ENCODE results near the gene HES5.

HES5 gene

DNA sequence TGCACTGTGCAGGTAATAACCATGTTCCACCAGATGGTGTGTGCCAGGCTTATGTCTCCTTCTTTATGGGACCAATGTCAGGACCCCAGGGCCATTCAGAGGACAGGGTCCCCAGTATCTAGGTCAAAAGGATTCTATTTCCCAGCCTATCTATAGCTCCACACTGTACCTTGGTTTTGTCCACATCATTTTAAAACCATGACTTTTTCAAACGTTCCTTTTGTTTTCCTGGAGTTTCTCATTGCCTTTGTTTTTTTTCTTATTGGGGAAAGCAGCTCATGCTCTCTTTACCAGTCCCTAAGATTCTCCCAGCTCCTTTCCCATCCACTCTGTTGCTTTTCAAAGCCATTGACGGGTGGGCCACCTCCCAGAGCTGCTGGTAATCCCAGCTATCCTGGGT is 41.4 kb downstream of the HES5 start:
- H2AFZ ChIP-seq (ENCODE audit: low read depth, low read length) = no peak overlapping the region
- peaks cover 0 to 96% of the 10 kb centered on the region in 2 experiments for H3K36me3 ChIP-seq (ENCODE audit: control insufficient read depth in 1 of 2, insufficient read depth in 2 of 2, low read depth in 1 of 2, low read length in 2 of 2)
- peaks cover 0 to 30% of the 10 kb centered on the region in 2 experiments for H3K27me3 ChIP-seq (ENCODE audit: control insufficient read depth in 1 of 2, insufficient read depth in 1 of 2, low read length in 2 of 2)
- H3K4ac ChIP-seq (ENCODE audit: low read depth in 1 of 2, low read length in 2 of 2) = no peak overlapping the region
- 74% methylated on average over 2 of the region's 2 CpGs for WGBS
- DNase-seq = no peak
- peaks cover 9% of the 10 kb centered on the region for H3K79me1 ChIP-seq (replicated peaks; ENCODE audit: low read length, poor library complexity, severe bottlenecking)
- H3K9me3 ChIP-seq (ENCODE audit: control insufficient read depth, low read length) = peaks cover 17% of the 10 kb centered on the region
- H3K4me3 ChIP-seq (ENCODE audit: insufficient read depth in 1 of 2, low read depth in 1 of 2, low read length in 2 of 2) = no peak overlapping the region
- no peak overlapping the region for H3K9ac ChIP-seq (ENCODE audit: low read length)
- H3K23ac ChIP-seq (ENCODE audit: low read length in 2 of 2) = no peak overlapping the region
- H3K14ac ChIP-seq (ENCODE audit: low read length in 2 of 2) = no peak overlapping the region
- no peak overlapping the region for H3K27ac ChIP-seq (ENCODE audit: low read length, poor library complexity, severe bottlenecking)
- no peak overlapping the region for H4K91ac ChIP-seq (ENCODE audit: low read length)
- no peak overlapping the region for H2BK15ac ChIP-seq (ENCODE audit: low read depth, poor library complexity, severe bottlenecking)
- H3K4me1 ChIP-seq (ENCODE audit: control insufficient read depth, insufficient read depth, low read depth, low read length) = peaks cover 5% of the 10 kb centered on the region
- H4K8ac ChIP-seq (ENCODE audit: low read length) = no peak overlapping the region
- H2AK5ac ChIP-seq (ENCODE audit: low read length, severe bottlenecking) = no peak overlapping the region
- H3K4me2 ChIP-seq (ENCODE audit: low read length, poor library complexity, severe bottlenecking) = no peak overlapping the region
- no peak overlapping the region for H2BK12ac ChIP-seq (ENCODE audit: low read length in 2 of 2)
- no peak overlapping the region for H2BK5ac ChIP-seq (ENCODE audit: low read depth, low read length, poor library complexity, severe bottlenecking)
- H2BK120ac ChIP-seq (ENCODE audit: low read depth, low read length) = no peak overlapping the region
- no peak overlapping the region for H3K18ac ChIP-seq (ENCODE audit: low read depth in 1 of 2, low read length in 2 of 2)

DNA sequence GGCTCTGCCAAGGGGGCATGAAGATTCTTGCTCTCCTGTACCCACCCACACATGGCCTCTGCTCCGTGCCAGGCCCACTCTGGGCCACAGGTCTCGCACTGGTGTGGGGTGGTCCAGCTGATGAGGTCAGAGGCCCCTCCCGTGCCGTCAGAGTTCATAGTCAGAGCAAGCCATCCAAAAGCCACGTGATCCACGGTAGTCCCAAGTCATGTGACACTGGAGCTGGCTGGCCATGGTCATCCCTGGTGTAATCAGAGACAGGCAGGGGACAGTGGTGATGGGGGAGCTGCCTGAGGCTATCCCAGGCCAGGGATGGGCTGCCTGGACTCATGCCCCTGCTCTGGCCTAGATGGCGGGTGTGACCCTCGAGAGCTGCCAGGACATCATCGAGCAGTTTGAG is 43.5 kb downstream of the HES5 start:
- no peak overlapping the region for H2AK5ac ChIP-seq (ENCODE audit: low read length, severe bottlenecking)

DNA sequence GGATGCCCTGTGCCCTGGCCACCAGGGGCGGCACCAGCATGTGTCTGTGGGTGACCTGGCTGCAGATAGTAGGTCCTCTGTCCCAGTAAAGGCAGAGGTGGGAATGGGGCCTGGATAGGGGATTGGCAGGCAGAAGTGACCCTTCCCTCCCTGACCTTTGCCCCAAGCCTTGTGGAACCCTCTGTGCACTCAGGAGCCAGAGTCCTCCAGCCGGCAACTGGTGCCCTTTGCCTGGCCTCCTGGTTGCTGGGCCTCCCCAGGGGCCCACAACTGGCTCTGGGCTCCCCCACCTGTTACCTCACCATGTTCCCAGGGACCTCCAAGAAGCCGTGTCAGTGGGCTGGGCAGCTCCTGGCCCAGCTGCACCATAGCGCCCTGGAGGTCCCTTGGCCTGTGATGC is 44.0 kb downstream of the HES5 start:
- peaks cover 14% of the 10 kb centered on the region for H3K4me1 ChIP-seq (ENCODE audit: control insufficient read depth, insufficient read depth, low read depth, low read length)
- H2BK15ac ChIP-seq (ENCODE audit: low read depth, poor library complexity, severe bottlenecking) = no peak overlapping the region
- no peak overlapping the region for H3K27ac ChIP-seq (ENCODE audit: low read length, poor library complexity, severe bottlenecking)
- no peak overlapping the region for H2BK12ac ChIP-seq (ENCODE audit: low read length in 2 of 2)
- peaks cover 0 to 6% of the 10 kb centered on the region in 2 experiments for H3K27me3 ChIP-seq (ENCODE audit: control insufficient read depth in 1 of 2, insufficient read depth in 1 of 2, low read length in 2 of 2)
- no peak overlapping the region for H2BK5ac ChIP-seq (ENCODE audit: low read depth, low read length, poor library complexity, severe bottlenecking)
- no peak overlapping the region for H2AFZ ChIP-seq (ENCODE audit: low read depth, low read length)
- no peak overlapping the region for H3K4ac ChIP-seq (ENCODE audit: low read depth in 1 of 2, low read length in 2 of 2)
- peaks cover 17% of the 10 kb centered on the region for H3K9me3 ChIP-seq (ENCODE audit: control insufficient read depth, low read length)
- H2BK120ac ChIP-seq (ENCODE audit: low read depth, low read length) = no peak overlapping the region
- H4K8ac ChIP-seq (ENCODE audit: low read length) = no peak overlapping the region
- no peak overlapping the region for H3K23ac ChIP-seq (ENCODE audit: low read length in 2 of 2)
- H3K18ac ChIP-seq (ENCODE audit: low read depth in 1 of 2, low read length in 2 of 2) = no peak overlapping the region
- DNase-seq = no peak
- no peak overlapping the region for H3K4me3 ChIP-seq (ENCODE audit: insufficient read depth in 1 of 2, low read depth in 1 of 2, low read length in 2 of 2)
- no peak overlapping the region for H2AK5ac ChIP-seq (ENCODE audit: low read length, severe bottlenecking)
- H3K36me3 ChIP-seq (ENCODE audit: control insufficient read depth in 1 of 2, insufficient read depth in 2 of 2, low read depth in 1 of 2, low read length in 2 of 2) = peaks cover 0 to 81% of the 10 kb centered on the region in 2 experiments
- no peak overlapping the region for H3K4me2 ChIP-seq (ENCODE audit: low read length, poor library complexity, severe bottlenecking)
- H3K79me1 ChIP-seq (replicated peaks; ENCODE audit: low read length, poor library complexity, severe bottlenecking) = peaks cover 9% of the 10 kb centered on the region
- 85% methylated on average over 3 of the region's 4 CpGs for WGBS
- H4K91ac ChIP-seq (ENCODE audit: low read length) = no peak overlapping the region
- H3K14ac ChIP-seq (ENCODE audit: low read length in 2 of 2) = no peak overlapping the region
- no peak overlapping the region for H3K9ac ChIP-seq (ENCODE audit: low read length)

More for the DNA sequence above, 43.5 kb downstream of the HES5 start:
- no peak overlapping the region for H3K9ac ChIP-seq (ENCODE audit: low read length)
- H3K18ac ChIP-seq (ENCODE audit: low read depth in 1 of 2, low read length in 2 of 2) = no peak overlapping the region
- H3K4me3 ChIP-seq (ENCODE audit: insufficient read depth in 1 of 2, low read depth in 1 of 2, low read length in 2 of 2) = no peak overlapping the region
- peaks cover 9% of the 10 kb centered on the region for H3K4me1 ChIP-seq (ENCODE audit: control insufficient read depth, insufficient read depth, low read depth, low read length)
- peaks cover 9% of the 10 kb centered on the region for H3K79me1 ChIP-seq (replicated peaks; ENCODE audit: low read length, poor library complexity, severe bottlenecking)
- no peak overlapping the region for H3K23ac ChIP-seq (ENCODE audit: low read length in 2 of 2)
- WGBS = 81% methylated on average over 9 of the region's 9 CpGs
- DNase-seq = no peak
- no peak overlapping the region for H3K4ac ChIP-seq (ENCODE audit: low read depth in 1 of 2, low read length in 2 of 2)
- no peak overlapping the region for H3K14ac ChIP-seq (ENCODE audit: low read length in 2 of 2)
- H3K4me2 ChIP-seq (ENCODE audit: low read length, poor library complexity, severe bottlenecking) = no peak overlapping the region
- no peak overlapping the region for H2BK15ac ChIP-seq (ENCODE audit: low read depth, poor library complexity, severe bottlenecking)
- H3K27ac ChIP-seq (ENCODE audit: low read length, poor library complexity, severe bottlenecking) = no peak overlapping the region
- no peak overlapping the region for H2BK5ac ChIP-seq (ENCODE audit: low read depth, low read length, poor library complexity, severe bottlenecking)
- no peak overlapping the region for H2BK120ac ChIP-seq (ENCODE audit: low read depth, low read length)
- no peak overlapping the region for H4K91ac ChIP-seq (ENCODE audit: low read length)
- H4K8ac ChIP-seq (ENCODE audit: low read length) = no peak overlapping the region
- H3K9me3 ChIP-seq (ENCODE audit: control insufficient read depth, low read length) = peaks cover 17% of the 10 kb centered on the region
- H3K36me3 ChIP-seq (ENCODE audit: control insufficient read depth in 1 of 2, insufficient read depth in 2 of 2, low read depth in 1 of 2, low read length in 2 of 2) = peaks cover 0 to 86% of the 10 kb centered on the region in 2 experiments
- H2BK12ac ChIP-seq (ENCODE audit: low read length in 2 of 2) = no peak overlapping the region
- peaks cover 0 to 11% of the 10 kb centered on the region in 2 experiments for H3K27me3 ChIP-seq (ENCODE audit: control insufficient read depth in 1 of 2, insufficient read depth in 1 of 2, low read length in 2 of 2)
- no peak overlapping the region for H2AFZ ChIP-seq (ENCODE audit: low read depth, low read length)

DNA sequence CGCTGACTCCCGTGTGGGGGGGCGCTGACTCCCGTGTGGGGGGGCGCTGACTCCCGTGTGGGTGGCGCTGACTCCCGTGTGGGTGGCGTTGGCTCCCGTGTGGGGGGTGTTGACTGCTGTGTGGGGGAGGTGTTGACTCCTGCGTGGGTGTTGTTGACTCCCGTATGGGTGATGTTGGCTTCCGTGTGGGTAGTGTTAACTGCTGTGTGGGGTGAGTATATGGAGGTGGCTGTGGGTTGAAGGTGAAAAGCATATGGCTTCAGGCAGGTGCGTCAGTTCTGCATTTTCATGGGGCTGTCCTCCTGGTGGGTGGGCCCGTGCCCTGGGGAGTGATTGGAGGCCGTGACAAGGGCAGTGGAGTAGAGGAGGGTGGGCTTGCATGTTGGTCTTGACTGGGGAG is 46.1 kb downstream of the HES5 start:
- Histone ChIP-seq H2BK15ac (ENCODE audit: low read depth, poor library complexity, severe bottlenecking) (no peak overlapping the region), H2AK5ac (ENCODE audit: low read length, severe bottlenecking) (no peak overlapping the region), H3K9ac (ENCODE audit: low read length) (no peak overlapping the region), H4K8ac (ENCODE audit: low read length) (no peak overlapping the region), H2BK5ac (ENCODE audit: low read depth, low read length, poor library complexity, severe bottlenecking) (no peak overlapping the region), H3K4me2 (ENCODE audit: low read length, poor library complexity, severe bottlenecking) (no peak overlapping the region), H3K4ac (ENCODE audit: low read depth in 1 of 2, low read length in 2 of 2) (no peak overlapping the region), H3K4me3 (ENCODE audit: insufficient read depth in 1 of 2, low read depth in 1 of 2, low read length in 2 of 2) (no peak overlapping the region), H3K79me1 (replicated peaks; ENCODE audit: low read length, poor library complexity, severe bottlenecking) (peaks cover 9% of the 10 kb centered on the region), H4K91ac (ENCODE audit: low read length) (no peak overlapping the region), H3K9me3 (ENCODE audit: control insufficient read depth, low read length) (peaks cover 12% of the 10 kb centered on the region), H3K18ac (ENCODE audit: low read depth in 1 of 2, low read length in 2 of 2) (no peak overlapping the region), H3K36me3 (ENCODE audit: control insufficient read depth in 1 of 2, insufficient read depth in 2 of 2, low read depth in 1 of 2, low read length in 2 of 2) (peaks cover 0 to 77% of the 10 kb centered on the region in 2 experiments), H2BK120ac (ENCODE audit: low read depth, low read length) (no peak overlapping the region), H2BK12ac (ENCODE audit: low read length in 2 of 2) (no peak overlapping the region), H3K27ac (ENCODE audit: low read length, poor library complexity, severe bottlenecking) (no peak overlapping the region), H3K4me1 (ENCODE audit: control insufficient read depth, insufficient read depth, low read depth, low read length) (peaks cover 25% of the 10 kb centered on the region), H2AFZ (ENCODE audit: low read depth, low read length) (no peak overlapping the region), H3K23ac (ENCODE audit: low read length in 2 of 2) (no peak overlapping the region), H3K14ac (ENCODE audit: low read length in 2 of 2) (no peak overlapping the region), H3K27me3 (ENCODE audit: control insufficient read depth in 1 of 2, insufficient read depth in 1 of 2, low read length in 2 of 2) (peaks cover 0 to 7% of the 10 kb centered on the region in 2 experiments)
- 92% methylated on average over 16 of the region's 16 CpGs for WGBS
- DNase-seq = no peak

Measured in mesenchymal stem cell (in vitro differentiated cells and primary cell).